SK-N-SH treated with all-trans-retinoic acid at 6 μM for 48 hours (cell line): ENCODE measurements around the gene TRIM25.

ENCODE experiments used
- ATAC-seq: fragments of 200-7000 bp; cut with Tn5 transposase; 3 replicates; pipeline ENCODE4 v1.9.1; 2020; ENCODE audit warnings: mild to moderate bottlenecking, moderate library complexity
- ARNTL ChIP-seq: fragments of 450-650 bp; formaldehyde crosslinking; IDR thresholded peaks from 2 replicates; pipeline ENCODE4 v1.5.0; 2020; ENCODE audit warnings: low read depth, mild to moderate bottlenecking, moderate library complexity, borderline replicate concordance
- BACH2 ChIP-seq: fragments of 250-450 bp; sonication (Bioruptor Pico); IDR thresholded peaks from 2 replicates; pipeline ENCODE4 v1.9.0; 2021; ENCODE audit warnings: mild to moderate bottlenecking, borderline replicate concordance
- CSDC2 ChIP-seq: fragments of 250-450 bp; sonication (Bioruptor Pico); IDR thresholded peaks from 2 replicates; pipeline ENCODE4 v1.5.0; 2020; ENCODE audit warnings: mild to moderate bottlenecking, moderate library complexity
- ESRRG ChIP-seq: fragments of 250-450 bp; sonication (Bioruptor Pico); IDR thresholded peaks from 2 replicates; pipeline ENCODE4 v1.6.1; 2021; ENCODE audit warnings: mild to moderate bottlenecking
- GLIS3 ChIP-seq: fragments of 250-450 bp; sonication (Bioruptor Pico); IDR thresholded peaks from 2 replicates; pipeline ENCODE4 v1.5.0; 2020; ENCODE audit warnings: mild to moderate bottlenecking, moderate library complexity
- ISL1 ChIP-seq: fragments of 250-450 bp; sonication (Bioruptor Pico); IDR thresholded peaks from 2 replicates; pipeline ENCODE4 v2.1.2; 2022; ENCODE audit warnings: mild to moderate bottlenecking, moderate library complexity
- OSR1 ChIP-seq: fragments of 250-450 bp; sonication (Bioruptor Pico); IDR thresholded peaks from 2 replicates; pipeline ENCODE4 v1.8.0; 2022; ENCODE audit warnings: moderate library complexity, mild to moderate bottlenecking, inconsistent platforms
- PPARA ChIP-seq: fragments of 250-450 bp; sonication (Bioruptor Pico); IDR thresholded peaks from 2 replicates; pipeline ENCODE4 v1.5.0; 2020; ENCODE audit warnings: mild to moderate bottlenecking, borderline replicate concordance
- RARB ChIP-seq: fragments of 250-450 bp; sonication (Bioruptor Pico); IDR thresholded peaks from 2 replicates; pipeline ENCODE4 v1.8.0; 2021; ENCODE audit warnings: mild to moderate bottlenecking, moderate library complexity
- SNAI2 ChIP-seq: fragments of 250-450 bp; sonication (Bioruptor Pico); IDR thresholded peaks from 2 replicates; pipeline ENCODE4 v1.5.0; 2020; ENCODE audit warnings: mild to moderate bottlenecking, moderate library complexity
- TCF4 ChIP-seq: fragments of 250-450 bp; sonication (Bioruptor Pico); IDR thresholded peaks from 2 replicates; pipeline ENCODE4 v1.8.0; 2021; ENCODE audit warnings: mild to moderate bottlenecking, moderate library complexity, borderline replicate concordance
- TOX ChIP-seq: fragments of 250-450 bp; sonication (Bioruptor Pico); IDR thresholded peaks from 2 replicates; pipeline ENCODE4 v1.8.0; 2021; ENCODE audit warnings: mild to moderate bottlenecking, moderate library complexity, borderline replicate concordance
- ZC3H10 ChIP-seq: fragments of 250-450 bp; sonication (Bioruptor Pico); IDR thresholded peaks from 2 replicates; pipeline ENCODE4 v1.5.1; 2021; ENCODE audit warnings: mild to moderate bottlenecking, moderate library complexity
- ZFP30 ChIP-seq: fragments of 450-650 bp; formaldehyde crosslinking; IDR thresholded peaks from 2 replicates; pipeline ENCODE4 v1.5.0; 2022; ENCODE audit warnings: mild to moderate bottlenecking, moderate library complexity
- ZNF565 ChIP-seq: fragments of 450-650 bp; formaldehyde crosslinking; conservative IDR thresholded peaks from 2 replicates; pipeline ENCODE4 v1.5.0; 2020; ENCODE audit warnings: low read depth, mild to moderate bottlenecking, moderate library complexity
- ZNF70 ChIP-seq: fragments of 450-650 bp; formaldehyde crosslinking; IDR thresholded peaks from 2 replicates; pipeline ENCODE4 v1.5.0; 2020; ENCODE audit warnings: mild to moderate bottlenecking, moderate library complexity
- ZNF8 ChIP-seq: fragments of 450-650 bp; formaldehyde crosslinking; IDR thresholded peaks from 2 replicates; pipeline ENCODE4 v1.5.0; 2020; ENCODE audit warnings: mild to moderate bottlenecking, moderate library complexity
- TF ChIP-seq, protein P1 (sequence below): fragments of 250-450 bp; sonication (Bioruptor Pico); IDR thresholded peaks from 2 replicates; pipeline ENCODE4 v1.5.0; 2020; ENCODE audit warnings: mild to moderate bottlenecking, moderate library complexity
- TF ChIP-seq, protein P2 (sequence below): fragments of 250-450 bp; sonication (Bioruptor Pico); IDR thresholded peaks from 2 replicates; pipeline ENCODE4 v1.8.0; 2021; ENCODE audit warnings: low read depth, mild to moderate bottlenecking, moderate library complexity, borderline replicate concordance
- TF ChIP-seq, protein P3 (sequence below): fragments of 250-450 bp; sonication (Bioruptor Pico); IDR thresholded peaks from 2 replicates; pipeline ENCODE4 v1.8.0; 2020; ENCODE audit warnings: mild to moderate bottlenecking, moderate library complexity, borderline replicate concordance
- TF ChIP-seq, protein P4 (sequence below): fragments of 250-450 bp; sonication (Bioruptor Pico); IDR thresholded peaks from 2 replicates; pipeline ENCODE4 v1.5.1; 2021; ENCODE audit warnings: mild to moderate bottlenecking, moderate library complexity
- TF ChIP-seq, protein P5 (sequence below): fragments of 250-450 bp; sonication (Bioruptor Pico); IDR thresholded peaks from 2 replicates; pipeline ENCODE4 v1.5.1; 2020; ENCODE audit warnings: low read depth, mild to moderate bottlenecking, moderate library complexity

Gene TRIM25

DNA sequence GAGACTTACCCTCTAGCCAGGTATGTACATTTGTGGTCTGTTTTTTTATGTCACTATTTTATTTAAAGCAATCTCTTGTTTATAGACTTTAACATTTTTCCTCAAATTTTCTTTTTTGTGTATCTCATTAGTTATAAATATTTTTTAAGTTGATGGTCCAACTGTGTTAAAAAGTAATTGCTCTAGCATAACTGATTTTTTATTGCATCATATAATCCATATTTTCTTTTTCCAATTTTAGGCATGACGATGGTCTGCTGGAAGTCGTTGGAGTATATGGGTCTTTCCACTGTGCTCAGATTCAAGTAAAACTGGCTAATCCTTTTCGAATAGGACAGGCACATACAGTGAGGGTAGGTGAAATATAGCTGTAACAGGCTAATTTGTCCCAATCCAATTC lies 52.0 kb downstream of the TRIM25 start:
- TF ChIP-seq ZNF70 (no peak), RARB (CRISPR knock-in tag) (no peak), SNAI2 (CRISPR knock-in tag) (no peak), BACH2 (no peak), ESRRG (CRISPR knock-in tag) (no peak), OSR1 (no peak), CSDC2 (CRISPR knock-in tag) (no peak), ZFP30 (CRISPR knock-in tag) (no peak), ISL1 (CRISPR knock-in tag) (no peak)
- TF ChIP-seq, protein P1, sequence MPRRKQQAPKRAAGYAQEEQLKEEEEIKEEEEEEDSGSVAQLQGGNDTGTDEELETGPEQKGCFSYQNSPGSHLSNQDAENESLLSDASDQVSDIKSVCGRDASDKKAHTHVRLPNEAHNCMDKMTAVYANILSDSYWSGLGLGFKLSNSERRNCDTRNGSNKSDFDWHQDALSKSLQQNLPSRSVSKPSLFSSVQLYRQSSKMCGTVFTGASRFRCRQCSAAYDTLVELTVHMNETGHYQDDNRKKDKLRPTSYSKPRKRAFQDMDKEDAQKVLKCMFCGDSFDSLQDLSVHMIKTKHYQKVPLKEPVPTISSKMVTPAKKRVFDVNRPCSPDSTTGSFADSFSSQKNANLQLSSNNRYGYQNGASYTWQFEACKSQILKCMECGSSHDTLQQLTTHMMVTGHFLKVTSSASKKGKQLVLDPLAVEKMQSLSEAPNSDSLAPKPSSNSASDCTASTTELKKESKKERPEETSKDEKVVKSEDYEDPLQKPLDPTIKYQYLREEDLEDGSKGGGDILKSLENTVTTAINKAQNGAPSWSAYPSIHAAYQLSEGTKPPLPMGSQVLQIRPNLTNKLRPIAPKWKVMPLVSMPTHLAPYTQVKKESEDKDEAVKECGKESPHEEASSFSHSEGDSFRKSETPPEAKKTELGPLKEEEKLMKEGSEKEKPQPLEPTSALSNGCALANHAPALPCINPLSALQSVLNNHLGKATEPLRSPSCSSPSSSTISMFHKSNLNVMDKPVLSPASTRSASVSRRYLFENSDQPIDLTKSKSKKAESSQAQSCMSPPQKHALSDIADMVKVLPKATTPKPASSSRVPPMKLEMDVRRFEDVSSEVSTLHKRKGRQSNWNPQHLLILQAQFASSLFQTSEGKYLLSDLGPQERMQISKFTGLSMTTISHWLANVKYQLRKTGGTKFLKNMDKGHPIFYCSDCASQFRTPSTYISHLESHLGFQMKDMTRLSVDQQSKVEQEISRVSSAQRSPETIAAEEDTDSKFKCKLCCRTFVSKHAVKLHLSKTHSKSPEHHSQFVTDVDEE (CRISPR knock-in tag) = no peak
- TF ChIP-seq, protein P2, sequence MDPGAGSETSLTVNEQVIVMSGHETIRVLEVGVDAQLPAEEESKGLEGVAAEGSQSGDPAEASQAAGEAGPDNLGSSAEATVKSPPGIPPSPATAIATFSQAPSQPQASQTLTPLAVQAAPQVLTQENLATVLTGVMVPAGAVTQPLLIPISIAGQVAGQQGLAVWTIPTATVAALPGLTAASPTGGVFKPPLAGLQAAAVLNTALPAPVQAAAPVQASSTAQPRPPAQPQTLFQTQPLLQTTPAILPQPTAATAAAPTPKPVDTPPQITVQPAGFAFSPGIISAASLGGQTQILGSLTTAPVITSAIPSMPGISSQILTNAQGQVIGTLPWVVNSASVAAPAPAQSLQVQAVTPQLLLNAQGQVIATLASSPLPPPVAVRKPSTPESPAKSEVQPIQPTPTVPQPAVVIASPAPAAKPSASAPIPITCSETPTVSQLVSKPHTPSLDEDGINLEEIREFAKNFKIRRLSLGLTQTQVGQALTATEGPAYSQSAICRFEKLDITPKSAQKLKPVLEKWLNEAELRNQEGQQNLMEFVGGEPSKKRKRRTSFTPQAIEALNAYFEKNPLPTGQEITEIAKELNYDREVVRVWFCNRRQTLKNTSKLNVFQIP = no peak
- TF ChIP-seq, protein P3, sequence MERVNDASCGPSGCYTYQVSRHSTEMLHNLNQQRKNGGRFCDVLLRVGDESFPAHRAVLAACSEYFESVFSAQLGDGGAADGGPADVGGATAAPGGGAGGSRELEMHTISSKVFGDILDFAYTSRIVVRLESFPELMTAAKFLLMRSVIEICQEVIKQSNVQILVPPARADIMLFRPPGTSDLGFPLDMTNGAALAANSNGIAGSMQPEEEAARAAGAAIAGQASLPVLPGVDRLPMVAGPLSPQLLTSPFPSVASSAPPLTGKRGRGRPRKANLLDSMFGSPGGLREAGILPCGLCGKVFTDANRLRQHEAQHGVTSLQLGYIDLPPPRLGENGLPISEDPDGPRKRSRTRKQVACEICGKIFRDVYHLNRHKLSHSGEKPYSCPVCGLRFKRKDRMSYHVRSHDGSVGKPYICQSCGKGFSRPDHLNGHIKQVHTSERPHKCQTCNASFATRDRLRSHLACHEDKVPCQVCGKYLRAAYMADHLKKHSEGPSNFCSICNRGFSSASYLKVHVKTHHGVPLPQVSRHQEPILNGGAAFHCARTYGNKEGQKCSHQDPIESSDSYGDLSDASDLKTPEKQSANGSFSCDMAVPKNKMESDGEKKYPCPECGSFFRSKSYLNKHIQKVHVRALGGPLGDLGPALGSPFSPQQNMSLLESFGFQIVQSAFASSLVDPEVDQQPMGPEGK (CRISPR knock-in tag) = no peak
- TF ChIP-seq, protein P4, sequence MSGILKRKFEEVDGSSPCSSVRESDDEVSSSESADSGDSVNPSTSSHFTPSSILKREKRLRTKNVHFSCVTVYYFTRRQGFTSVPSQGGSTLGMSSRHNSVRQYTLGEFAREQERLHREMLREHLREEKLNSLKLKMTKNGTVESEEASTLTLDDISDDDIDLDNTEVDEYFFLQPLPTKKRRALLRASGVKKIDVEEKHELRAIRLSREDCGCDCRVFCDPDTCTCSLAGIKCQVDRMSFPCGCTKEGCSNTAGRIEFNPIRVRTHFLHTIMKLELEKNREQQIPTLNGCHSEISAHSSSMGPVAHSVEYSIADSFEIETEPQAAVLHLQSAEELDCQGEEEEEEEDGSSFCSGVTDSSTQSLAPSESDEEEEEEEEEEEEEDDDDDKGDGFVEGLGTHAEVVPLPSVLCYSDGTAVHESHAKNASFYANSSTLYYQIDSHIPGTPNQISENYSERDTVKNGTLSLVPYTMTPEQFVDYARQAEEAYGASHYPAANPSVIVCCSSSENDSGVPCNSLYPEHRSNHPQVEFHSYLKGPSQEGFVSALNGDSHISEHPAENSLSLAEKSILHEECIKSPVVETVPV (CRISPR knock-in tag) = no peak
- TF ChIP-seq, all 23 proteins: peak for 0
- no peak for ATAC-seq

DNA sequence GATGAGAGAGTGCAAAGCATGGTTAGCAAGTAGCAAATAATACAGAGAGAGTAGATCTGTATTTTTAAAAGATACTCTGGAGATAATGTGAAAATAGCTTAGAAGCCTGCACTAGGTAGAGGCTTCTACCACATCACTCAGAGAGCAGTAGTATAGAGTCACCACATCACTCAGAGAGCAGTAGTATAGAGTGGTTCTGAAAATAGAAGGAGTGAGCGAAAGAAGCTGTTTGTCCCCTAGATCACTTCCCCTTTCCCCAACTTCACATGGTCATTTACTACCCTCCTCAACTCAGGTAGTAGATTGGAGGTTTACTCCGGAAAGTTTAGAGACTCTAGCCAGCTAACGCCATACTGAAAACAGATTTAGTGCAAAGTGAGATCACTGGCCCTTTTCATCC lies 62.8 kb downstream of the TRIM25 start:
- ATAC-seq = no peak
- TF ChIP-seq BACH2 = no peak
- TF ChIP-seq TOX (CRISPR knock-in tag) = no peak
- TF ChIP-seq RARB (CRISPR knock-in tag) = no peak
- TF ChIP-seq PPARA (CRISPR knock-in tag) = no peak
- TF ChIP-seq GLIS3 (CRISPR knock-in tag) = no peak
- TF ChIP-seq ARNTL (CRISPR knock-in tag) = no peak
- no peak for TF ChIP-seq ZNF565
- TF ChIP-seq SNAI2 (CRISPR knock-in tag) = no peak
- TF ChIP-seq, protein P2 = no peak
- no peak for TF ChIP-seq ZFP30 (CRISPR knock-in tag)
- TF ChIP-seq ZNF70 = no peak
- TF ChIP-seq, protein P4 (CRISPR knock-in tag) = no peak
- TF ChIP-seq CSDC2 (CRISPR knock-in tag) = no peak
- TF ChIP-seq, protein P3 (CRISPR knock-in tag) = no peak
- no peak for TF ChIP-seq TCF4
- TF ChIP-seq, protein P5, sequence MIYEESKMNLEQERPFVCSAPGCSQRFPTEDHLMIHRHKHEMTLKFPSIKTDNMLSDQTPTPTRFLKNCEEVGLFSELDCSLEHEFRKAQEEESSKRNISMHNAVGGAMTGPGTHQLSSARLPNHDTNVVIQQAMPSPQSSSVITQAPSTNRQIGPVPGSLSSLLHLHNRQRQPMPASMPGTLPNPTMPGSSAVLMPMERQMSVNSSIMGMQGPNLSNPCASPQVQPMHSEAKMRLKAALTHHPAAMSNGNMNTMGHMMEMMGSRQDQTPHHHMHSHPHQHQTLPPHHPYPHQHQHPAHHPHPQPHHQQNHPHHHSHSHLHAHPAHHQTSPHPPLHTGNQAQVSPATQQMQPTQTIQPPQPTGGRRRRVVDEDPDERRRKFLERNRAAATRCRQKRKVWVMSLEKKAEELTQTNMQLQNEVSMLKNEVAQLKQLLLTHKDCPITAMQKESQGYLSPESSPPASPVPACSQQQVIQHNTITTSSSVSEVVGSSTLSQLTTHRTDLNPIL (CRISPR knock-in tag) = no peak
- TF ChIP-seq OSR1 = no peak
- TF ChIP-seq ESRRG (CRISPR knock-in tag) = no peak
- TF ChIP-seq ZNF8 = no peak
- TF ChIP-seq ZC3H10 = no peak
